ENCODE data around the gene TRAPPC13. TPM values are rescaled to one million over a fixed set of nuclear protein-coding genes. Genes with fewer than 3 reads are reported as not detected.
A peak's percentile ranks its signal among the peaks of the same experiment; 100 is the strongest.
"Not testable (repeated sequence)": the region's sequence is repeated elsewhere in the genome, so short reads cannot be mapped to it uniquely, and the experiment has no call there.

The TRAPPC13 gene
- 20.3 and 25.2 TPM in 2 replicates for total RNA-seq

- DNase-seq (ENCODE audit: low read depth in 2 of 2): peak; percentile 89 to 90
These were observed at the start of gene TRAPPC13, which contains the start of gene SHLD3 for GRCh38 chr5:65624571-65625555. Gene TRAPPC13, plus strand, starts transcription at chr5:65625027. Its CDS starts 34 bp downstream, at chr5:65625061. Gene SHLD3, plus strand, starts transcription at chr5:65625027. Its CDS starts 4,561 bp downstream, at chr5:65629588.

GRCh38 chr5:65577141-65577540 lies 47.7 kb upstream of the TRAPPC13 start:
- no peak for DNase-seq (ENCODE audit: low read depth in 2 of 2)

GRCh38 chr5:65588694-65589093 lies 36.1 kb upstream of the TRAPPC13 start:
- peak; percentile 1 to 3 for DNase-seq (ENCODE audit: low read depth in 2 of 2)

GRCh38 chr5:65601761-65602160 lies 23.1 kb upstream of the TRAPPC13 start:
- DNase-seq (ENCODE audit: low read depth in 2 of 2): not testable (repeated sequence)

GRCh38 chr5:65611524-65611923 lies 13.3 kb upstream of the TRAPPC13 start:
- no peak for DNase-seq (ENCODE audit: low read depth in 2 of 2)

GRCh38 chr5:65612298-65612907 lies 12.4 kb upstream of the TRAPPC13 start:
- no peak for DNase-seq (ENCODE audit: low read depth in 2 of 2)

GRCh38 chr5:65620021-65620420 lies 4.8 kb upstream of the TRAPPC13 start:
- DNase-seq (ENCODE audit: low read depth in 2 of 2): no peak

GRCh38 chr5:65621961-65622360 lies 2.9 kb upstream of the TRAPPC13 start:
- DNase-seq (ENCODE audit: low read depth in 2 of 2): not testable (repeated sequence)

GRCh38 chr5:65623482-65623881 lies 1.3 kb upstream of the TRAPPC13 start:
- DNase-seq (ENCODE audit: low read depth in 2 of 2): peak; percentile 6 to 11

GRCh38 chr5:65624025-65624570 lies 729 bp upstream of the TRAPPC13 start, which contains the start of gene TRIM23:
Gene TRIM23, minus strand, starts transcription at chr5:65624333. Its CDS starts 59 bp downstream, at chr5:65624274.
- DNase-seq (ENCODE audit: low read depth in 2 of 2): peak; percentile 95

- peak in 1 of 2 donors; percentile 40 for DNase-seq (ENCODE audit: low read depth in 2 of 2)
These were observed 916 bp downstream of the TRAPPC13 start for GRCh38 chr5:65625743-65626142.

GRCh38 chr5:65630981-65631380 lies 6.2 kb downstream of the TRAPPC13 start:
- no peak for DNase-seq (ENCODE audit: low read depth in 2 of 2)

GRCh38 chr5:65640240-65640639 lies 15.4 kb downstream of the TRAPPC13 start:
- no peak for DNase-seq (ENCODE audit: low read depth in 2 of 2)

- no peak for DNase-seq (ENCODE audit: low read depth in 2 of 2)
These were observed 22.1 kb downstream of the TRAPPC13 start for GRCh38 chr5:65646938-65647337.

- no peak for DNase-seq (ENCODE audit: low read depth in 2 of 2)
These were observed 23.1 kb downstream of the TRAPPC13 start for GRCh38 chr5:65647941-65648340.

GRCh38 chr5:65651144-65651543 lies 26.3 kb downstream of the TRAPPC13 start:
- DNase-seq (ENCODE audit: low read depth in 2 of 2): no peak

- DNase-seq (ENCODE audit: low read depth in 2 of 2): no peak
These were observed 29.9 kb downstream of the TRAPPC13 start for GRCh38 chr5:65654713-65655112.

- peak; percentile 2 to 4 for DNase-seq (ENCODE audit: low read depth in 2 of 2)
These were observed 39.1 kb downstream of the TRAPPC13 start for GRCh38 chr5:65663804-65664521.

GRCh38 chr5:65668696-65669095 lies 43.9 kb downstream of the TRAPPC13 start:
- no peak for DNase-seq (ENCODE audit: low read depth in 2 of 2)

GRCh38 chr5:65672796-65673195 lies 48.0 kb downstream of the TRAPPC13 start:
- peak; percentile 2 to 61 for DNase-seq (ENCODE audit: low read depth in 2 of 2)

GRCh38 chr5:65674749-65675148 lies 49.9 kb downstream of the TRAPPC13 start:
- DNase-seq (ENCODE audit: low read depth in 2 of 2): no peak
